ENCODE results near the gene VIL1. TPM values are rescaled to one million over a fixed set of nuclear protein-coding genes. Genes with fewer than 3 reads are reported as not detected.

The VIL1 gene
- total and polyA plus RNA-seq, 2 of the 13 experiments (the other 11 are each of a cell fraction or from before 2014, with no cell fraction given) = 287 to 301 TPM

DNA sequence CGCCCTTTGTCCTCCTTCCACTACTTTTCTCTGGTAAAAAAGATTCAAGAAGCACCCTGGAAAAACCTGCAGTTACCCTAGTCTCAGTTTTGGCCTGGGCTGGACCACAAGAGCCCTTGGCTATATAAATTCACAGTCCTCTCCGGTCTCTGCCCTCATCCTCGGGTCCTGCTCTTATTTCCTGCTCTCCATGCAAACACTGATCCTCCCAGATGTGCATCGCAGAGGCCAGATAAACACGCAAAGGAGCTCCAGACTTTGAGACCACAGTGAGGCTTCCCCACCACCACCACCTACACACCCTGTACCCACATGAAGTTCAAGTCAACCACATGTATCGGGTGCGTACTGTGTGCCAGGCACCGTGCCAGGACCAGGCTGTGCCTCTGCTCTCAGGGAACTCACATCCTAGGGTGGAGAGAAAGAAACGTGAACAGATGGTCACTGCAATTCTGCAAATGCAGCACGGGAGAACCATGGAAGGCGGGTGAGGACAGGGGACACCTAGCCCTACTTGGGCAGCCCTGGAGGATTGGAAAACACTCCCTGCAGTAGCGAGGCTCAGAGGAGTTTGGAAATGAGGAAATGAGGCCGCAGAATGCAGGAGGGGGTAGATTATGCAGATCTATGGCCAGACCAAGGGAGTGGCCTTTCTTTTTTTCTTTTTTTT is 11.8 kb upstream of the VIL1 start (continued):
- TF ChIP-seq HOXA9 (CRISPR knock-in tag; IDR thresholded peaks at IDR 0.05; ENCODE audit: borderline replicate concordance) (no peak), ZNF430 (CRISPR knock-in tag; IDR thresholded peaks at IDR 0.05) (0 out of 2 replicates have a peak, but pooled peaks have one; percentile 15), ZNF619 (CRISPR knock-in tag; IDR thresholded peaks at IDR 0.05) (0 out of 2 replicates have a peak, but pooled peaks have one; percentile 61), EED (CRISPR knock-in tag; IDR thresholded peaks at IDR 0.05) (peak; percentile 86; the same call in 1 of the 2 replicates), ZEB1 (IDR thresholded peaks at IDR 0.05; ENCODE audit: insufficient replicate concordance, low read depth) (no peak), GRHL1 (CRISPR knock-in tag; conservative IDR thresholded peaks at IDR 0.05) (no peak), STAT5B (CRISPR knock-in tag; IDR thresholded peaks at IDR 0.05) (no peak), UBTF (CRISPR knock-in tag; IDR thresholded peaks at IDR 0.05) (no peak; the same call in 1 of the 2 replicates), MAFF (IDR thresholded peaks at IDR 0.05; ENCODE audit: low read depth, low read length) (no peak), STAG1 (CRISPR knock-in tag; IDR thresholded peaks at IDR 0.05) (peak; percentile 4; the same call in 1 of the 2 replicates), PLRG1 (conservative IDR thresholded peaks at IDR 0.05) (no peak), ZNF224 (CRISPR knock-in tag; IDR thresholded peaks at IDR 0.05) (no peak), RXRA (CRISPR knock-in tag; IDR thresholded peaks at IDR 0.05) (0 out of 2 replicates have a peak, but pooled peaks have one; percentile 1), SP5 (CRISPR knock-in tag; IDR thresholded peaks at IDR 0.05; ENCODE audit: borderline replicate concordance, low read depth) (no peak), DNMT3B (CRISPR knock-in tag; conservative IDR thresholded peaks at IDR 0.05) (no peak), REPIN1 (CRISPR knock-in tag; IDR thresholded peaks at IDR 0.05; ENCODE audit: borderline replicate concordance, low read depth) (peak; percentile 32; the same call in 1 of the 2 replicates)
- TF ChIP-seq, protein P1, sequence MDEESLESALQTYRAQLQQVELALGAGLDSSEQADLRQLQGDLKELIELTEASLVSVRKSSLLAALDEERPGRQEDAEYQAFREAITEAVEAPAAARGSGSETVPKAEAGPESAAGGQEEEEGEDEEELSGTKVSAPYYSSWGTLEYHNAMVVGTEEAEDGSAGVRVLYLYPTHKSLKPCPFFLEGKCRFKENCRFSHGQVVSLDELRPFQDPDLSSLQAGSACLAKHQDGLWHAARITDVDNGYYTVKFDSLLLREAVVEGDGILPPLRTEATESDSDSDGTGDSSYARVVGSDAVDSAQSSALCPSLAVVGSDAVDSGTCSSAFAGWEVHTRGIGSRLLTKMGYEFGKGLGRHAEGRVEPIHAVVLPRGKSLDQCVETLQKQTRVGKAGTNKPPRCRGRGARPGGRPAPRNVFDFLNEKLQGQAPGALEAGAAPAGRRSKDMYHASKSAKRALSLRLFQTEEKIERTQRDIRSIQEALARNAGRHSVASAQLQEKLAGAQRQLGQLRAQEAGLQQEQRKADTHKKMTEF (CRISPR knock-in tag; IDR thresholded peaks at IDR 0.05) = no peak
- TF ChIP-seq, protein P2, sequence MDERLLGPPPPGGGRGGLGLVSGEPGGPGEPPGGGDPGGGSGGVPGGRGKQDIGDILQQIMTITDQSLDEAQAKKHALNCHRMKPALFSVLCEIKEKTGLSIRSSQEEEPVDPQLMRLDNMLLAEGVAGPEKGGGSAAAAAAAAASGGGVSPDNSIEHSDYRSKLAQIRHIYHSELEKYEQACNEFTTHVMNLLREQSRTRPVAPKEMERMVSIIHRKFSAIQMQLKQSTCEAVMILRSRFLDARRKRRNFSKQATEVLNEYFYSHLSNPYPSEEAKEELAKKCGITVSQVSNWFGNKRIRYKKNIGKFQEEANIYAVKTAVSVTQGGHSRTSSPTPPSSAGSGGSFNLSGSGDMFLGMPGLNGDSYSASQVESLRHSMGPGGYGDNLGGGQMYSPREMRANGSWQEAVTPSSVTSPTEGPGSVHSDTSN (CRISPR knock-in tag; IDR thresholded peaks at IDR 0.05) = no peak
- TF ChIP-seq, protein P3, sequence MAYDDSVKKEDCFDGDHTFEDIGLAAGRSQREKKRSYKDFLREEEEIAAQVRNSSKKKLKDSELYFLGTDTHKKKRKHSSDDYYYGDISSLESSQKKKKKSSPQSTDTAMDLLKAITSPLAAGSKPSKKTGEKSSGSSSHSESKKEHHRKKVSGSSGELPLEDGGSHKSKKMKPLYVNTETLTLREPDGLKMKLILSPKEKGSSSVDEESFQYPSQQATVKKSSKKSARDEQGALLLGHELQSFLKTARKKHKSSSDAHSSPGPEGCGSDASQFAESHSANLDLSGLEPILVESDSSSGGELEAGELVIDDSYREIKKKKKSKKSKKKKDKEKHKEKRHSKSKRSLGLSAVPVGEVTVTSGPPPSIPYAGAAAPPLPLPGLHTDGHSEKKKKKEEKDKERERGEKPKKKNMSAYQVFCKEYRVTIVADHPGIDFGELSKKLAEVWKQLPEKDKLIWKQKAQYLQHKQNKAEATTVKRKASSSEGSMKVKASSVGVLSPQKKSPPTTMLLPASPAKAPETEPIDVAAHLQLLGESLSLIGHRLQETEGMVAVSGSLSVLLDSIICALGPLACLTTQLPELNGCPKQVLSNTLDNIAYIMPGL (CRISPR knock-in tag; IDR thresholded peaks at IDR 0.05; ENCODE audit: borderline replicate concordance in 1 of 2, low read depth in 1 of 2) = peak in 1 of 2 experiments; percentile 9; a peak in 1 of 4 replicates
- TF ChIP-seq, protein P4, sequence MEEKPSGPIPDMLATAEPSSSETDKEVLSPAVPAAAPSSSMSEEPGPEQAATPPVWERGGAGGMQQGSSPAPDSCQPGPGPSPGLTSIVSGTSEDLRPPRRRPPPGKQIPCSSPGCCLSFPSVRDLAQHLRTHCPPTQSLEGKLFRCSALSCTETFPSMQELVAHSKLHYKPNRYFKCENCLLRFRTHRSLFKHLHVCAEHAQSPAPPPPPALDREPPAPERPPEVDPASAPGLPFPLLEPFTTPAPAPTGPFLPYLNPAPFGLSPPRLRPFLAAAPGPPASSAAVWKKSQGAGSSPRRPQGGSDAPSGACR (CRISPR knock-in tag; IDR thresholded peaks at IDR 0.05) = no peak

Measured in HepG2 (cell line).